HG02981 (cell line): ENCODE results near the gene HERPUD1.
"Not testable (repeated sequence)": the region's sequence is repeated elsewhere in the genome, so short reads cannot be mapped to it uniquely, and the experiment has no call there.

Experiments used
- ATAC-seq: cut with Tn5 transposase; IDR thresholded peaks from one replicate; pipeline ENCODE4 v1.9.1; 2021; ENCODE audit warnings: mild to moderate bottlenecking, moderate library complexity; ENCODE audit not compliant: unreplicated experiment

Gene HERPUD1

GRCh38 chr16:56933828-56934598, 2.1 kb downstream of the HERPUD1 start:
- no peak for ATAC-seq

GRCh38 chr16:56934599-56935145, 2.7 kb downstream of the HERPUD1 start:
- ATAC-seq, result not testable (repeated sequence)

- ATAC-seq, result no peak
These were observed 3.3 kb downstream of the HERPUD1 start for GRCh38 chr16:56935201-56935600.

GRCh38 chr16:56936491-56936890, 4.5 kb downstream of the HERPUD1 start:
- no peak for ATAC-seq

GRCh38 chr16:56936950-56937349, 5.0 kb downstream of the HERPUD1 start:
- no peak for ATAC-seq

GRCh38 chr16:56938664-56939513, 6.9 kb downstream of the HERPUD1 start:
- peak; percentile 50 for ATAC-seq

GRCh38 chr16:56939801-56940200, 7.9 kb downstream of the HERPUD1 start:
- no peak for ATAC-seq

- ATAC-seq, result no peak
These were observed 9.2 kb downstream of the HERPUD1 start for GRCh38 chr16:56941092-56941491.

- ATAC-seq, result no peak
These were observed 10.0 kb downstream of the HERPUD1 start for GRCh38 chr16:56941856-56942331.

GRCh38 chr16:56943761-56944375, 11.9 kb downstream of the HERPUD1 start:
- ATAC-seq, result no peak

GRCh38 chr16:56944954-56945839, 13.3 kb downstream of the HERPUD1 start:
- ATAC-seq, result peak; percentile 37

GRCh38 chr16:56945847-56946527, 14.0 kb downstream of the HERPUD1 start:
- ATAC-seq, result no peak

- no peak for ATAC-seq
These were observed 15.0 kb downstream of the HERPUD1 start for GRCh38 chr16:56946767-56947603.

GRCh38 chr16:56947604-56947995, 15.7 kb downstream of the HERPUD1 start:
- ATAC-seq, result no peak

GRCh38 chr16:56948234-56948633, 16.3 kb downstream of the HERPUD1 start:
- ATAC-seq, result no peak

GRCh38 chr16:56950051-56950450, 18.1 kb downstream of the HERPUD1 start:
- ATAC-seq, result no peak

- ATAC-seq, result no peak
These were observed 18.5 kb downstream of the HERPUD1 start for GRCh38 chr16:56950455-56950854.

GRCh38 chr16:56950881-56951771, 19.2 kb downstream of the HERPUD1 start:
- ATAC-seq, result no peak
